Keratinocyte (primary cell): Measurements from ENCODE around the gene GRIK4. TPM values are rescaled to one million over a fixed set of nuclear protein-coding genes. Genes with fewer than 3 reads are reported as not detected.

Experiments
- DNase-seq: peaks from one replicate; pipeline ENCODE4 v3.0.0-alpha.2; 2011; ENCODE audit warnings: low read depth, missing footprints, low spot score
- FAIRE-seq: peaks from 2 replicates; lab custom pipeline; 2011; peaks lifted over from hg19 to GRCh38; lab: Jason Lieb, UNC
- H2AFZ ChIP-seq: 2 replicates; pipeline ENCODE4 v1.6.0; 2012; ENCODE audit warnings: low read length, control low read depth, inconsistent platforms; ENCODE audit not compliant: control insufficient read depth
- H3K27ac ChIP-seq: 2 replicates; pipeline ENCODE4 v1.5.1; 2011; ENCODE audit warnings: low read length; ENCODE audit not compliant: control insufficient read depth, insufficient read depth
- H3K27me3 ChIP-seq: 3 replicates; pipeline ENCODE4 v1.6.0; 2011; ENCODE audit warnings: low read length; ENCODE audit not compliant: control insufficient read depth, insufficient read depth; ENCODE audit errors: extremely low read depth
- H3K36me3 ChIP-seq, 2 experiments: 2 replicates in 1 of 2; 3 replicates in 1 of 2; pipeline ENCODE4 v1.5.1; 2011; ENCODE audit warnings: low read length in 2 of 2, mild to moderate bottlenecking in 1 of 2; ENCODE audit not compliant: control insufficient read depth in 2 of 2, insufficient read depth in 2 of 2; ENCODE audit errors: extremely low read depth in 1 of 2
- H3K4me1 ChIP-seq: 3 replicates; pipeline ENCODE4 v1.5.1; 2011; ENCODE audit warnings: low read length; ENCODE audit not compliant: control insufficient read depth, insufficient read depth; ENCODE audit errors: extremely low read depth
- H3K4me2 ChIP-seq: 3 replicates; pipeline ENCODE4 v1.6.0; 2011; ENCODE audit warnings: low read depth, low read length; ENCODE audit not compliant: control insufficient read depth, insufficient read depth; ENCODE audit errors: extremely low read depth
- H3K4me3 ChIP-seq, 3 experiments: fragments of 200-600 bp in 1 of 3; sonication (generic) in 1 of 3; 2 replicates in 2 of 3; 3 replicates in 1 of 3; pipeline ENCODE4 v1.5.1; 2011 to 2016; ENCODE audit warnings: low read length in 3 of 3, mild to moderate bottlenecking in 3 of 3, control low read depth in 2 of 3, inconsistent platforms in 1 of 3, low read depth in 1 of 3, mixed read lengths in 1 of 3, mixed run types in 1 of 3, moderate library complexity in 1 of 3; ENCODE audit not compliant: control insufficient read depth in 2 of 3, insufficient read depth in 2 of 3; ENCODE audit errors: extremely low read depth in 1 of 3
- H3K79me2 ChIP-seq: 2 replicates; pipeline ENCODE4 v1.6.0; 2012; ENCODE audit warnings: low read length; ENCODE audit not compliant: control insufficient read depth, insufficient read depth
- H3K9ac ChIP-seq: 3 replicates; pipeline ENCODE4 v1.6.0; 2011; ENCODE audit warnings: low read length; ENCODE audit not compliant: control insufficient read depth, insufficient read depth; ENCODE audit errors: extremely low read depth
- H3K9me1 ChIP-seq: 3 replicates; pipeline ENCODE4 v1.6.0; 2011; ENCODE audit warnings: low read length; ENCODE audit not compliant: control insufficient read depth, insufficient read depth; ENCODE audit errors: extremely low read depth
- H3K9me3 ChIP-seq: 2 replicates; pipeline ENCODE4 v1.5.1; 2012; ENCODE audit warnings: low read depth, low read length; ENCODE audit not compliant: control insufficient read depth
- H4K20me1 ChIP-seq: 3 replicates; pipeline ENCODE4 v1.6.0; 2011; ENCODE audit warnings: low read length; ENCODE audit not compliant: control insufficient read depth, insufficient read depth; ENCODE audit errors: extremely low read depth
- CTCF ChIP-seq, 3 experiments: IDR thresholded peaks in 1 of 3; conservative IDR thresholded peaks in 1 of 3; optimal IDR thresholded peaks in 1 of 3; 2 replicates in 2 of 3; 3 replicates in 1 of 3; pipeline versions ENCODE3 to v1.5.1; 2011; ENCODE audit warnings: low read length in 3 of 3, mild to moderate bottlenecking in 3 of 3, moderate library complexity in 2 of 3, control low read depth in 1 of 3, inconsistent platforms in 1 of 3; ENCODE audit not compliant: insufficient read depth in 2 of 3; ENCODE audit errors: extremely low read depth in 1 of 3
- EZH2 ChIP-seq: IDR thresholded peaks from one replicate; pipeline ENCODE4 v1.6.1; 2012; ENCODE audit warnings: inconsistent platforms, mild to moderate bottlenecking, low read length, moderate library complexity
- dilution Hi-C: fragments of 300-500 bp; cut with MboI; formaldehyde crosslinking; loops from one replicate; pipeline ENCODE4 v1.7.0; 2020; ENCODE audit warnings: low sequenced_read_pairs; ENCODE audit not compliant: extremely low pct_ligation_motif_present
- polyA plus RNA-seq, 5 experiments: library from polyadenylated mRNA; depleted of rRNA in 3 of 5; stranded (reverse) in 3 of 5; stranded (forward) in 1 of 5; unstranded in 1 of 5; fragments of >200 nt; gene quantifications; 1 replicate in 1 of 5; 2 replicates in 3 of 5; 3 replicates in 1 of 5; pipeline versions ENCODE4 v1.2.1 to v1.2.3, GENCODE V29; 2011 to 2012; ENCODE audit warnings: missing spikeins in 2 of 5, low read depth in 1 of 5, low replicate concordance in 1 of 5

GRIK4 gene
- polyA plus RNA-seq, 1 donor (not counting 4 experiments of a cell fraction or from before 2014, with no cell fraction given) = not detected

GRCh38 chr11:120842195-120842594 lies 330.6 kb downstream of the GRIK4 start:
- no peak overlapping the region for H3K4me2 ChIP-seq
- H3K9me1 ChIP-seq = no peaks in the 10 kb centered on the region
- H3K27ac ChIP-seq = no peak overlapping the region
- no peaks in the 10 kb centered on the region for H3K36me3 ChIP-seq
- DNase-seq (no peak), FAIRE-seq (no peak)
- H3K9me3 ChIP-seq = no peaks in the 10 kb centered on the region
- TF ChIP-seq CTCF (optimal IDR thresholded peaks at IDR 0.05 in 1 of 3, IDR thresholded peaks at IDR 0.05 in 1 of 3, conservative IDR thresholded peaks at IDR 0.05 in 1 of 3; ENCODE audit: extremely low read depth in 1 of 3, insufficient read depth in 2 of 3, low read length in 3 of 3) (no peak), EZH2 (no peak)
- H3K9ac ChIP-seq = no peak overlapping the region
- dilution Hi-C loops = no loop called here
- no peaks in the 10 kb centered on the region for H3K4me1 ChIP-seq
- no peaks in the 10 kb centered on the region for H4K20me1 ChIP-seq
- H3K79me2 ChIP-seq = no peaks in the 10 kb centered on the region
- no peak overlapping the region for H2AFZ ChIP-seq
- no peak overlapping the region for H3K4me3 ChIP-seq
- H3K27me3 ChIP-seq = no peaks in the 10 kb centered on the region

- H3K36me3 ChIP-seq = no peaks in the 10 kb centered on the region
- H3K4me2 ChIP-seq = no peak overlapping the region
- H3K9ac ChIP-seq = no peak overlapping the region
- no peaks in the 10 kb centered on the region for H4K20me1 ChIP-seq
- no peak for TF ChIP-seq EZH2
- TF ChIP-seq CTCF (optimal IDR thresholded peaks at IDR 0.05 in 1 of 3, IDR thresholded peaks at IDR 0.05 in 1 of 3, conservative IDR thresholded peaks at IDR 0.05 in 1 of 3; ENCODE audit: extremely low read depth in 1 of 3, insufficient read depth in 2 of 3, low read length in 3 of 3) = no peak
- FAIRE-seq = no peak
- no peaks in the 10 kb centered on the region for H3K9me3 ChIP-seq
- no peak for DNase-seq
- H3K9me1 ChIP-seq = no peaks in the 10 kb centered on the region
- H3K79me2 ChIP-seq = no peaks in the 10 kb centered on the region
- no peaks in the 10 kb centered on the region for H3K27me3 ChIP-seq
- H3K4me3 ChIP-seq = no peak overlapping the region
- dilution Hi-C loops = no loop called here
- H3K27ac ChIP-seq = no peak overlapping the region
- no peaks in the 10 kb centered on the region for H3K4me1 ChIP-seq
- no peak overlapping the region for H2AFZ ChIP-seq
Measured at GRCh38 chr11:120853435-120853834, 341.9 kb downstream of the GRIK4 start.
